Measurements from ENCODE around the gene IL10RB.

DNA sequence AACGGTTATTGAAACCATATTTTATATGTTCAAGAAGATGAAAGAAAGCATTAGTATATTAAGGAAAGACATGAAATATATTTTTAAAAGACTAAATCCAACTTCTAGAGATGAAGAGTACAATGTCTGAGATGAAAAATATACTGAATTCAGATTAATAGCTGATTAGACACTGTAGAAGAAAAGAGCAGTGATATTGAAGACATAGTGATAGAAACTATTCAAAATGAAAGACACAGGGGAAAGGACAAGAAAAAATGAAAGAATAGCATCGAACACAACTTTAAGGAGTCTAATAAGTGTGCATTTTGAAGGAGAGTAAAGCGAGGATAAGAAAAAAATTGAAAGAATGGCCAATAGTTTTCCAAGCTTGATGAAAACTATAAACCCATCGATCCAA lies 47.4 kb downstream of the IL10RB start:
- TF ChIP-seq, protein P1, sequence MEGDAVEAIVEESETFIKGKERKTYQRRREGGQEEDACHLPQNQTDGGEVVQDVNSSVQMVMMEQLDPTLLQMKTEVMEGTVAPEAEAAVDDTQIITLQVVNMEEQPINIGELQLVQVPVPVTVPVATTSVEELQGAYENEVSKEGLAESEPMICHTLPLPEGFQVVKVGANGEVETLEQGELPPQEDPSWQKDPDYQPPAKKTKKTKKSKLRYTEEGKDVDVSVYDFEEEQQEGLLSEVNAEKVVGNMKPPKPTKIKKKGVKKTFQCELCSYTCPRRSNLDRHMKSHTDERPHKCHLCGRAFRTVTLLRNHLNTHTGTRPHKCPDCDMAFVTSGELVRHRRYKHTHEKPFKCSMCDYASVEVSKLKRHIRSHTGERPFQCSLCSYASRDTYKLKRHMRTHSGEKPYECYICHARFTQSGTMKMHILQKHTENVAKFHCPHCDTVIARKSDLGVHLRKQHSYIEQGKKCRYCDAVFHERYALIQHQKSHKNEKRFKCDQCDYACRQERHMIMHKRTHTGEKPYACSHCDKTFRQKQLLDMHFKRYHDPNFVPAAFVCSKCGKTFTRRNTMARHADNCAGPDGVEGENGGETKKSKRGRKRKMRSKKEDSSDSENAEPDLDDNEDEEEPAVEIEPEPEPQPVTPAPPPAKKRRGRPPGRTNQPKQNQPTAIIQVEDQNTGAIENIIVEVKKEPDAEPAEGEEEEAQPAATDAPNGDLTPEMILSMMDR (optimal IDR thresholded peaks at IDR 0.05 in 1 of 3, IDR thresholded peaks at IDR 0.05 in 1 of 3, conservative IDR thresholded peaks at IDR 0.05 in 1 of 3; ENCODE audit: extremely low read depth in 1 of 3, insufficient read depth in 2 of 3, low read length in 3 of 3): no peak
- no peak for TF ChIP-seq EZH2 (IDR thresholded peaks at IDR 0.05; ENCODE audit: low read length)
